HG03558 (cell line): ENCODE results near the gene DOCK10.
A peak's percentile ranks its signal among the peaks of the same experiment; 100 is the strongest.
"Not testable (repeated sequence)": the region's sequence is repeated elsewhere in the genome, so short reads cannot be mapped to it uniquely, and the experiment has no call there.

ENCODE experiments used
- ATAC-seq: cut with Tn5 transposase; IDR thresholded peaks from one replicate; pipeline ENCODE4 v1.9.1; 2021; ENCODE audit warnings: moderate number of reproducible peaks; ENCODE audit not compliant: unreplicated experiment; ENCODE audit errors: extremely low read depth

Gene DOCK10

DNA sequence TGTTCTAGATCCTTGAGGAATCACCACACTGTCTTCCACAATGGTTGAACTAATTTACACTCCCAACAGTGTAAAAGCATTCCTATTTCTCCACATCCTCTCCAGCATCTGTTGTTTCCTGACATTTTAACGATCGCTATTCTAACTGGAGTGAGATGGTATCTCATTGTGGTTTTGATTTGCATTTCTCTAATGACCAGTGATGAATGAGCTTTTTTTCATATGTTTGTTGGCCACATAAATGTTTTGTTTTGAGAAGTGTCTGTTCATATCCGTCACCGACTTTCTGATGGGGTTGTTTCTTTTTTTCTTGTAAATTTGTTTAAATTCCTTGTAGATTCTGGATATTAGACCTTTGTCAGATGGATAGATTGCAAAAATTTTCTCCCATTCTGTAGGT is 5.2 kb upstream of the DOCK10 start:
- ATAC-seq: not testable (repeated sequence)

DNA sequence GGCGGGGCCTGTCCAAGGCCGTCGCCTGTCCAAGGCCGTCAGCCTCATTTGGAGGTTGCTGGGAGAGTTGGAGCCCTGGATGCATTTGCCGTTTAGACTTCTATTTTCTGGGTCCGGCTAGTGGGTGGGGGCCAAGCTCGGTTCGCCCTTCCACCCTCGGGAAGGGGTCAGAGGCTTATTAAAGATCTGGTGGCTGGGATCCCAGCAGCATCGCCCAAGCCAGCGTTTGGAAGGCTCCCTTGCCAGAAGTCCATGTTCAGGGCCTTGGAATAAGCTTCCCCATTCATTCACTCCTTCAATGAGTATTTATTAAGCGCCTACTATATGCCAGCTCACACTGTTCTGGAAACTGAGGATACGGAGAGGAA is 516 bp upstream of the DOCK10 start:
- ATAC-seq: no peak

DNA sequence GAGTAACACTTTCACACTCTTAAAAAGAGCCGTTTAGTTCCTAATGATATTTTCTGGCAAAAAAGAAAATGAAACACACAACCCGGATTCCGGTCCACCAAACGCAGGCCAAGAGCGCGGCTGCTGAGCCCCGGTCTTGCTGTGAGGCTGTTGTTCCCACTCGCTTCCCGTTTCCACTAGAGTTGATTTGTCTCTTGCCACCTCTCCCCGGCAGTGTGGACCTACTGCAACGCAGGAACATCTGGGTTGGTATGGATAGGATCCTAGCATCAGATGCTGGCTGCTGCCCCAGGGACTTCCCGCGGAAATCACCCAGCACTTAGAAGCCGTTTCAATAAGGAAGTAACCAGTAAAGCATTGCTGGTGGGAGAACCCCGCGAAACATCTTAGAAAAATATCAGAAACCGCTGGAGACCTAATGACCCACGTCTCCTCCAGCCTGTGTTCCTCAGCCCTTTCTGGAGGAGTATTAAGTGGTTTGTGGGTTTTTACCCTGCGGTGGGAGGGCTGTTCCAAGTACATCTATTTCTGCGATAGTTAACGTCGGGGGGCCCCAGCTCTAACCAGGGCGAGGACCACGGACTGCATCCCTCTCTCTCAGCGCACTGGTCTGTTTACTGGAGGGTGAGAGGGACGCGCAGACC is 939 bp downstream of the DOCK10 start:
- ATAC-seq: peak; percentile 41

DNA sequence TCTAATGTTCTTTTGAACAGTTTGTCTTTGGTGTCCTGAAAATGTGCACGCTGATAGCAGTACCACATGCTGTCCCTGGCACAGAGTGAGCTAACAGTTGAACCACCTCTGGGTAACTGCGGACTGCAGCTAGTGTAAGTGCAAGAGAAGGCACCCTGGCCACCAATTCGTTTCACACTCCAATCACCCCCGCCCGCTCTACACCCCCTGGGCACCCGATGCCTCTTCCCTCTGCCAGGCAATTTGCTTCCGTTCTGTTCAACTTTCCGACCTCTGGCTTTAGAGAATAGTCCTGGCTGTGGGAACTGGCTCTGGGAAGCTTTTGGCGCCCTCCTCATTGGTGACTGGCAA is 1.4 kb downstream of the DOCK10 start:
- peak; percentile 14 for ATAC-seq

DNA sequence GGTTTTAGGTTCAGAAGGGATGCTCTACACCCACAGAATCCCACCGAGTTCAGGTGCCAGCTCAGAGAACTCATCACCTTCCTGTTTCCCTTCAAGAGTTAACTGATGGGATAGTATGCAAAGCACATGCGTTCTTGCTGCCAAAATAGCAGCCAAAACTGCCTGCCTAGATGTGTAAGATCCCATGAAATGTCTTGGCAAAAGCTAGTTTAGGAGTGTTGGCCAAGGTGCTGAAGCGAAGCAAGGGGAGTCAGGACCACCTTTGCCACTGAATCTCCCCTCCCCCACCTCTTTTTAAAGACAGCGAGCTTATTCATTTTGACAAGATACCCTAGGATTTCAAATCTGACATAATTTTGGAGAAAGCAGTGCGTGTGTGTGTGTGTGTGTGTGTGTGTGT is 2.1 kb downstream of the DOCK10 start:
- ATAC-seq: no peak

DNA sequence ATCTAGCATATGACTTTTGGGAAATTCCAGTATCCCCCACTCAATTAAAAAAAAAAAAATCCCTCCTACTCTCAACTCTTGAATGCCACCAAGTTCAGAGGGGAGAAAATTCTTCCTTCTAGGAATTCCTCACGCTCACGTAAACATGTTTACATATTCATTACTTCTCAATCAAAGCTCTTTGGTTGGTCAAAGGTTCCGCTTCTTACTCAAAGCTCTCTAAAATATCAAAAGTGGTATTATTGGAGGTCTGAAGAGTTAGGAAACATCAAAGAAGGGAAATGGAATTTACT is 4.1 kb downstream of the DOCK10 start:
- ATAC-seq: no peak

DNA sequence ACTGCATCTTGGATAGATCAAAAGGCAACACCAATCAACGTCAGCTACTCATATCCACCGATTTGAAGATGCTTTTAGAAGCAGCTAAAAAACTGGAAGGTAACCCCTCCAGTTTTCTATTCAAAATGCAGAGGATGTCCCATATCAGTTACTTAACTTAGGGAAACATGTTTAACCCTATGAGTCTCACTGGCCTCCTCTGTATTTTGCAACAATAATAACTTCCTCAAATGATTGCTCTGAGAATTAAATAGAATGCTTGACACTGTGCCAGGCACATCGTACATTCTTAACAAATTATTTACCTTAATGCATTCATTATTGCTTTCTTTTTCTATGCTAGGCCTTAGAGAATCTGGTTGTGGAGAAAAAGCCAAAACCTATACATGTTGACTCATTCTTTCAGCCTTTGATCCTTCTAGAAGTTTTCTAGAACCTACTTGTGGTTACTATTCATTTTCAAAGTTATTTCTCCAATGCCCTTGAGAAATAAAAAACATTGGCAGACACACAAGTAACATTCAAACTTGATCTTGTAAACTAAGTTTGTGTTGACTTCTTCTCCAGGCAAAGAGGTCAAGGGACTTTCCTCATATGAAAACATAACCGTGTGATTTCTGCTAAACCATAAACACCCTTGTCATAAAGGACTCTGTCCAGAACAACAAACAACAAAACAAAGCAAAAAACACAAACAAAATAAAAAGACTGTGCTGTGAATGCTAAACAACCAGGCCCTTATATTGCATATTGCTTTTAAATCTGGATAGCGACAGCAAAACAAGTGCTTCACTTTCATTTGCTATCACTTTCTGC is 4.6 kb downstream of the DOCK10 start:
- no peak for ATAC-seq

DNA sequence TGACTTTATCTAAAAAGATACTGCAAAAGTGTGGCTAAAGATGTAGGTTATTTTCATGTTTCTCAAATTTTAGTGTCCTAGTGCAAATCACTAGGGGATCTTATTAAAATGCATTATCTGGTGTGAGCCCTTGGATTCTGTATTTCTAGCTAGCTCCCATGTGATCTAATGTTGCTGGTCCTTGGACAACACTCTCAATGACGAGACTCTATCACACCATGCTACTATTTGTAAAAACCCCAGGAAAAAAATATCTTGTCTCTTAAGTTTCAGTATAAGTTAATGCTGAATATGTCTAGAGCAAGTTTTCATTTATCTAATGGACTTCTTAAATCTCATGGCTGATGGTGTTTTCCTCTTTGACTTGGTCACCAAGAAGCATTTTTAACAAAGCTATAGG is 5.8 kb downstream of the DOCK10 start:
- ATAC-seq: no peak

DNA sequence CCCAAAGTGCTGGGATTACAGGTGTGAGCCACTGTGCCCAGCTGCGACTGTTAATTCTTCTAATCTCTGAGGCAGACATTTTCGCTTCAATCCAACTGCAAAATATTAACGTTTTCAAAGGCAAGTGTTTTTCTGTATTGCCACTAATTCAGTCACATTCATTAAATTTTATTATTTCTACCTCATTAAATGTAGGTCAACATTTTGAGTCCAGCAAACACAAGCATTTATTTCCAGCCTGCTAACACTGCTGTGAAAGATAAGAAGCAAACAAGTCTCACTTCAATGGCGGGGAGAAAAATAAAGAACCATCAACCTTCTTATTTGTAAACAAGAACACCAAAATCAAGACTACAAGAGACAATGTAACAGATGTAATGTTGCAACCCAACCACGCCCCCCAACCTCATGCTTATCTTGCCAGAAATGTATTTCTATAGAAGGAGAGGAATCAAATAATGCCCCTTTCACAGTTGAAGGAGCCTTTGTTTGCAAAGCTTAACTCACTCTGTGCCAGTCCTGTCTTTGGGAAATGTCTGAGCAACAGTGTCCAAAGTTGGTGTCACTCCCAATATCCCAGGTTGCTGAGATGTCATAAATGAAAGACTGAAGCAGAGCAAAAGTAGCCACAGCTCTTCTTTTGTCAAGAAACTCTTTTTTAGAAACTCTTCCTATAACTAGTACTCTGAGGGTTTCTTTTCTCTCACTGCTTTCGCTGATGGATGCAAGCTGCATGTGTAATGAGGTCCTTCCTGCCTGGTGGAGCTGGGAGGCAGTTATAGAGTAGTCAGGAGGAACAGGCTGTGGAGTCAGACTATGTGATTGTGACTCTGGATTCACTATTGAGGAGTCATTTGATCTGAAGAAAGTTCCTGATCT is 8.6 kb downstream of the DOCK10 start:
- no peak for ATAC-seq

DNA sequence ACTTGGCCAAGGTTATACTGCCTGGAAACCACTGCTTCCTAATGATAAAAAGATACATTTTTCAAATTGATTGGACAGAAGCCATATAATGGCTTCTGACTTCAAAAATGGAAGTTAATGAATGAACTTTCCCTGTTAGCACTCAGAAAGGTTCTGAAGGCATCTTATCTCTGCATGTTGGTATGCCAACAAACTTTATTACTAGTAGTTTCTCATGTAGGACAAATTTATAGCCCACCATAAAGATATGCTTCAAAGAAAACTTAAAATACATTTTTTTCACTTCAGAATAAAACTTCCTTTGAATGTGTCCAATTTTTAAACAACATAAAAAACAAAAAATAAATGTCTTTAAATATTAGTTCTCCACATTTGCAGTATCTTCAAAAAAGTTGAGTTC is 10.0 kb downstream of the DOCK10 start:
- no peak for ATAC-seq

DNA sequence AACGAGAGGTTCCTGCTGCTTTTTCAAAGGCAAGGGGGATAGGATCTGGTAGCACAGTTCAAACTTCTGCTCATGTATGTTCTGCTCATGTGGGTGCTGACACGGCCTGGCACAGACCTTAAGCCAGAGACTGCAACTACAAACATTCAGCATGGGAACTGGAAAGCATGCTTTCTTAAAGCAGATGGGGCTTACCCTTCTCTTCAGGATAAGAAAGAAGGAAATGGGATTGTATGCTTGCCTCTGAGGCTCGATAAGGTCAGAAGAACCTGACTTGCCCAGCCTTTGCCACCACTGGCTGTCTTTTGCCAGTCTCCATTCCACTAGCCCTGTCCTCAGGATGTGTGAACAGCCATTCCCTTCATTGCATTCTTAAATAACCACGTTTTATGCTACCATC is 10.7 kb downstream of the DOCK10 start:
- no peak for ATAC-seq

DNA sequence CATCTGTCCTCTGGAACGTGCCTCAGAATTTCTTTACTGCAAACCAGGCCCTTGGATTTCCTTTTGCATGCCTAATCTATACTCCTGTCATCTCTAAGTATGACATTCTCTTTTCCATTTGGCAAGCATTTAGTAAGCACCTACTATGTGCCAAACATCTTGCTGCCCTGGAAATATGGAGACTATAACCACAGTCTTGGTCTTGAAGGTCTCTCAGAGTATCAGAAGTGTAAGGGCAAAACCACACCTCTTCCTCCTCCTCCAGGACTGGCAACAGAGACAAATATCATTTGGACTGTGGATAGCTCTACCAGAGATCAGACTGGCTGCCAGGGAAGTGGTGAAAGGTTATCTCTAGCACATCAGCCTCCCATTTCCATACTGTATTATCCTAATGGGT is 11.4 kb downstream of the DOCK10 start:
- no peak for ATAC-seq

DNA sequence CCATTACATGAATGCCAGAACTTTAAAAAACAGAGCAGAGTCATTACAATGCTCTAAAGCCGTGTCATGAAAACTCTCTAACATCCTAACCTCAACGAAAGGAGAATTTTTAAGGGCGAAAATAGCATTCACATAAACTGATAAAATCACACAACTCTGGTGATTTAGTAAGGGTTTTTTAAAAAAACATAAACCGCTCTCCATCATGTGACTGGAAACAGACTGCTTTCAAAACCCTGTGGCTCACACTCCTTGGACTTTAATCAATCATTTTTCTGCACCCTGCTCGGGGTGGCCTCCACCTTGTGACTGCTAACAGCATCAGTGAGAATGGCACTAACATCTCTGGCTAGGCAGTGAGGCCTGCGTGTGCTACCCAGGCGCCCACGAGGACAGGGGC is 12.1 kb downstream of the DOCK10 start:
- no peak for ATAC-seq

DNA sequence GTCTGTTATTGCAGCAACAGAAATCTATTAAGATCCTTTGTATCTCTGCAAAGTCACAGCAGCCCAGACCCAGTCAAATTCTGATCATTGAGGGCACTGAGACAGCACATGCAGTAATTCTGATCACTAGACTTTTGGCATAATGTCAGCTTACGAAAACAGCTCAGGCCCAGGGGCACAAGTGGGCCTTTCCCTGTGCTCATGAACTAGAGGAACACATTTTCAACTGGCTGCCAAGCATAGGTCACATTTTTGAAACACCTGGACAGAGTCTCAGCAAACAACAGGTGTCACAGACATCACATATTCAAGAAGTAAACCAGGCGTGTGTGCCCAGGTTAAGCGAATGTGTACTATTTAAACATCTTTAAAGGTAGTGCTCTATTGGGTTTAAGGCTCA is 13.7 kb downstream of the DOCK10 start:
- ATAC-seq: no peak

DNA sequence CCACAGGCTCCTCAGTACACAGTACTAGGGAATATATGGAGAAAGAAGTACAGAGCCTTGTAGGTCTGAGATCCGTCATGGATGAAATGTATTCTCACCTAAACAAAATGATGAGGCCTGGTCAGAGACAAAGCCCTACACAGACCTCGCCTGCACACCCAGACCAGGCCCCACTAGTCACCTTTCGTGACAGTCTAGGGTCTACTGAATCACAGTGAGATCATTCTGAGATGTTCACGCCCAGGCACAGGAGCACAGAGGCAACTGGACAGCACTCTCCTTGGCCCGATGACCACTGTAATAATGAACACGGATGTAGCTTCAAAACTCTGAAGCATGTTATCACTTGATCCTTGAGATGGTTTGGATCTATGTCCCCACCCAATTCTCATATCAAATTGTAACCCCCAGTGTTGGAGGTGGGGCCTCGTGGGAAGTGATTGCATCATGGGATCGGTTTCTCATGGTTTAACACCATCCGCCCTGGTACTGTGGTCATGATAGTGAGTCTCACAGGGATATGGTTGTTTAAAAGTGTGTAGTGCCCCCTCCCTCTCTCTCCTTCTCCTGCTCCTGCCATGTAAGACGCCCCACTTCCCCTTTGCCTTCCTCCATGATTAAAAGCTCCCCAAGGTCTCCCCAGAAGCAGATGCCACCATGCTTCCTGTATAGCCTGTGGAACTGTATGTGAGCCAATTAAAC is 15.1 kb downstream of the DOCK10 start:
- ATAC-seq: no peak

DNA sequence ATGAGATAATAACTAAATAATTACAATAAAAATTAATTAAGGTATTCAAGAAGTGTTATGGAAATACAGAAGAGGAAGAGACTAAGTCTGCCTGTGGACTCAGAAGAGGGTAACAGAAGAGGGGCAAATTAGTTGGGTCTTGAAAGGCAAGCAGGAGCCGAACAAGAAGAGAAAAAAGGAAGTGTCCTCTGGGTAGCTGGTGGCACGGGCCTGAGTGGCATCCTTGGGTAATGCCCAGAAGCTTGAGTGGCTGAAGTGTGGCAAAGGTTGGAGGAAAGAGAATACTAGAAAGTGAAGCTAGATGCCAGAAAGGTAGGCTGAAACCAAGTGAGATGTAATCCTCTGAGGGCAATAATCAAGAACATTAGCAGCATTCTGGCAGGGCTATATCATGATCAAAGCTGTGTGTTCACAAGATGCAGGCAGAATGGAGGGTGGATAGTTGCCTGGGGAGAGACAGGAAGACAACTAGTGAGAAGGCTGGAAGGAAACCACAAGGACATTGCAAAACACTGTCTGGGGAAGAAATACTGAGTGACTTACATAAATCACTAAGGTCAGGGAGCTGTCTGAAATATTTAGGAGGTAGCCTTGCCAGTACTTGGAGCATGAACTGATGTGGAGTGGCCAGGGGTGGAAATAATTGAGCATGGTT is 16.2 kb downstream of the DOCK10 start:
- ATAC-seq: no peak

DNA sequence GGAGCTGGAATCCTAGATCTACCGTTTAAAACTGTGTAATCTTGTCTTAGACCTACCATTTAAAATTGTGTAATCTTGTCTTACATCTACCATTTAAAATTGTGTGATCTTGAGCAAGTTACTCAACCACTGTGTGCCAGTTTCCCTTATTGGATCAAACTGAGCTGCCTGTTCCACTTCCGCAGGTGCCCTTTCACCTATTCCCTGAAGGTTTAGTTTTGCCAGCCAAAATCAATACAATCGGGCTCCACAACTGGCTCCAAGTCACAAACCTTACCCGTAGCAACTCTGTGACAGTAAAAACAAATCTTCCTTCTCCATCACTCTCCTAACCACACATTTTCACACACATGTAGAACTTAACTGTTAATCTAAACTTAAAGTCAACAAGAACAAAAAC is 20.1 kb downstream of the DOCK10 start:
- ATAC-seq: no peak

DNA sequence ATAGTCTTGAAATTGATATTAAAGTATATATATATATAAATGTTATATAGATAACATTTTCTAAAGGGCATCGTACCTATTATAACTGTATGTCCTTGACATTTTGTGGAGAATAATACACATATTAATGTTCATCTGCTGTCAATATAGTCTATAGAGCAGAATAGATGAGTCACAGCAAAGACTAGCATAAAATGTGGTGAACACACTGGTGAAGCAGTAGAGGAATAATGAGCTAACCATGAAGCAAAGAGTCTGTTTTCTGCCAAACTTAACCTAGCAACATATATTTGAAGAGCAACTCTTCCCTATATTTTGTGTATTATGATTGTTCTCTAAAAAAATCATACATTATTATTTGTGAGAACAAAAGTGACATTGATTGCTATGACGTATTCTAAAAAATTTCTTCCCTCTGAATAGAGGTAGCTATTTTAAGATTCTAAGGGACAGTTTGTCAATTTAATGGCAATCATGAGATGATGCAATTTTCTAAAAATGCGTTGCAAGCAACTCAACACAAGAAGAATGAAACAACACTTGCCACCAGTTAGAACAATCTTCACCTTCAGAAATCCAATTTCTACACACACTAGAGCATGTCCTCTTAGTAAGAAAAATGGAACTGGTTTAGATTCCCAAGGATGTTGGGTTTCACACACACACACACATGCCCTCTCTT is 22.0 kb downstream of the DOCK10 start:
- no peak for ATAC-seq

DNA sequence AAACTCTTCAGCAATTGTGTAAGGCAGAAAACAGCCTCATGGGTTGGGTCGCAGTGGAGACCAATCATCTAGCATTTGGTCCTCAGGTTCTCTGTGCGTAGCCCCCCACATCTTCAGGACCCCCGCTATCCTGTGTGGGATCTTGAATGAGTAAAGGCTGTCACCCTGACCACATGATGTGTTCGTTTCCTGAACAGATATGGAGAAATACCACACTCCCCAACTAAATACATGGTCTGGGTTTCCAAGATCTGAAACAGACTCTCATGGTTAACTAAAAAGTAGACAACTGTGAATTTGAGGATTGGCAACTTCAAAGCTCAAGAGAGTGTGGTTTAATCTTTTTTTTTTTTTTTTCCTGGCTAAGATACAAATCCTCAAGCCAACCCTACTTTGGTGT is 23.2 kb downstream of the DOCK10 start:
- ATAC-seq: no peak

DNA sequence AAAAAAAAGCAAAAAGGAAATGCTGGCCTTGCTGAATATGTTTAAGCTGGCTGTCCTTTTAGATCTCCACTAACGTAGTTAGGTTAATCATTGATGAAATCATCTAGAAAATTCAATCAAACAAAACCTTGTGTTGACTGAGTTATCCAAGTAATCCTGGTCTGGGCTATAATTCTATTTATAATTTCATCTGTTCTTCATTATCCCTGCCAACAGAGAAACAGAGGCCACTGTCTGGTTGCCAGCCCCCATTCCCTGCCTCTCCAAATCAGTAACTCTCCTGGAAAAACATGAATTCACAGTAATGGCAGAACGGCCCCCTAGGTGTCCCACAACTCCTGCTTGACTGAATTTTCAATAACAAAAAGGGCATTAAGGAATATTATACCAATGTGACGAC is 24.6 kb downstream of the DOCK10 start:
- no peak for ATAC-seq
